Osteocyte (in vitro differentiated cells): ENCODE measurements around the gene TPH2. TPM values are rescaled to one million over a fixed set of nuclear protein-coding genes. Genes with fewer than 3 reads are reported as not detected.

Experiments used
- DNase-seq: peaks from one replicate; pipeline ENCODE4 v3.0.0; 2021; ENCODE audit warnings: mixed read lengths; ENCODE audit not compliant: unreplicated experiment; ENCODE audit errors: extremely low spot score
- H3K27ac Mint-ChIP-seq: one replicate; pipeline ENCODE4 v1.8.0; 2021; ENCODE audit warnings: mild to moderate bottlenecking, mixed read lengths; ENCODE audit not compliant: unreplicated experiment
- H3K27me3 Mint-ChIP-seq: one replicate; pipeline ENCODE4 v1.8.0; 2021; ENCODE audit warnings: mixed read lengths; ENCODE audit not compliant: unreplicated experiment
- H3K36me3 Mint-ChIP-seq: one replicate; pipeline ENCODE4 v1.8.0; 2021; ENCODE audit warnings: mixed read lengths; ENCODE audit not compliant: unreplicated experiment
- H3K4me1 Mint-ChIP-seq: one replicate; pipeline ENCODE4 v1.8.0; 2021; ENCODE audit warnings: mixed read lengths; ENCODE audit not compliant: unreplicated experiment
- H3K4me3 Mint-ChIP-seq: one replicate; pipeline ENCODE4 v1.8.0; 2021; ENCODE audit warnings: mild to moderate bottlenecking, moderate library complexity, mixed read lengths; ENCODE audit not compliant: unreplicated experiment
- H3K9me3 Mint-ChIP-seq: one replicate; pipeline ENCODE4 v1.8.0; 2021; ENCODE audit warnings: mixed read lengths; ENCODE audit not compliant: unreplicated experiment
- CTCF ChIP-seq: fragments of 200-600 bp; sonication (generic); IDR thresholded peaks from 2 replicates; pipeline ENCODE4 v1.5.0; 2021; ENCODE audit warnings: antibody characterized with exemption, mild to moderate bottlenecking, moderate library complexity
- total RNA-seq: library from RNA; stranded (reverse); gene quantifications from 2 replicates; pipeline ENCODE4 v1.2.1, GENCODE V29; 2021

The TPH2 gene
- total RNA-seq, 1 donor from 2014 or later = not detected

GRCh38 chr12:72000969-72001648, 62.5 kb downstream of the TPH2 start:
- no peak for TF ChIP-seq CTCF
- no peak overlapping the region for H3K27ac Mint-ChIP-seq
- no peak overlapping the region for H3K4me3 Mint-ChIP-seq
- no peaks in the 10 kb centered on the region for H3K9me3 Mint-ChIP-seq
- no peak for DNase-seq
- no peaks in the 10 kb centered on the region for H3K36me3 Mint-ChIP-seq
- H3K4me1 Mint-ChIP-seq = no peaks in the 10 kb centered on the region
- H3K27me3 Mint-ChIP-seq = peaks cover 34% of the 10 kb centered on the region

GRCh38 chr12:72006766-72007165, 68.1 kb downstream of the TPH2 start:
- H3K4me1 Mint-ChIP-seq = no peaks in the 10 kb centered on the region
- no peaks in the 10 kb centered on the region for H3K36me3 Mint-ChIP-seq
- no peak overlapping the region for H3K27ac Mint-ChIP-seq
- no peak overlapping the region for H3K4me3 Mint-ChIP-seq
- H3K27me3 Mint-ChIP-seq = peaks cover 25% of the 10 kb centered on the region
- DNase-seq = no peak
- H3K9me3 Mint-ChIP-seq = no peaks in the 10 kb centered on the region
- TF ChIP-seq CTCF = no peak

- TF ChIP-seq CTCF = no peak
- Mint-ChIP-seq H3K27ac (no peak overlapping the region), H3K36me3 (no peaks in the 10 kb centered on the region), H3K4me3 (no peak overlapping the region), H3K4me1 (no peaks in the 10 kb centered on the region), H3K9me3 (no peaks in the 10 kb centered on the region), H3K27me3 (peaks cover 10% of the 10 kb centered on the region)
- no peak for DNase-seq
These were observed 71.7 kb downstream of the TPH2 start for GRCh38 chr12:72010356-72010755.

DNA sequence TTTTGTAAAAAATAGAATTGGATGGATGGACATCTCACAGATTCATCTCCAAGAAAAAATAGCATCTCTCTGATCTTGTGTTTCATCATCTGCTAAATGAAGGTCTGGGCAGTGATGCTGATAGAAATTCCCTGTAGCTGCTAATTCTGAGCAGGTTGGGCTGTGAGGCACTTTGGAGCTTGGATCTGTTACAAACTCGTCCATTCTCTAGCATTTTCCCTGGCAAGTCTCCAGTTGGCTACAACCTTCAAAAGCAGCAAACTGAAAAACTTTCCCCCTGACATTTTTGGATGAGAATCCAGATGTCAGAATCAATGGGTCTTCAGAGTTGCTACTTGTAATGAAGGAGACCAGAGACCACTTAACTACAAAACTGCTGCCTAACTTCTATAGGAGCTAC, 72.7 kb downstream of the TPH2 start:
- peaks cover under 1% of the 10 kb centered on the region for H3K27me3 Mint-ChIP-seq
- no peaks in the 10 kb centered on the region for H3K36me3 Mint-ChIP-seq
- no peaks in the 10 kb centered on the region for H3K4me1 Mint-ChIP-seq
- no peak for DNase-seq
- TF ChIP-seq CTCF = no peak
- no peak overlapping the region for H3K4me3 Mint-ChIP-seq
- H3K9me3 Mint-ChIP-seq = no peaks in the 10 kb centered on the region
- H3K27ac Mint-ChIP-seq = no peak overlapping the region

- no peaks in the 10 kb centered on the region for H3K4me1 Mint-ChIP-seq
These were observed 74.2 kb downstream of the TPH2 start for GRCh38 chr12:72012874-72013273.

More at GRCh38 chr12:72012874-72013273, 74.2 kb downstream of the TPH2 start:
- H3K9me3 Mint-ChIP-seq = no peaks in the 10 kb centered on the region
- TF ChIP-seq CTCF = no peak
- H3K27me3 Mint-ChIP-seq = no peaks in the 10 kb centered on the region
- H3K27ac Mint-ChIP-seq = no peak overlapping the region
- no peak overlapping the region for H3K4me3 Mint-ChIP-seq
- DNase-seq = no peak
- no peaks in the 10 kb centered on the region for H3K36me3 Mint-ChIP-seq
